Measurements from ENCODE around the gene BICDL1. TPM values are rescaled to one million over a fixed set of nuclear protein-coding genes. Genes with fewer than 3 reads are reported as not detected.
A peak's percentile ranks its signal among the peaks of the same experiment; 100 is the strongest.
"Not testable (repeated sequence)": the region's sequence is repeated elsewhere in the genome, so short reads cannot be mapped to it uniquely, and the experiment has no call there.

The BICDL1 gene
- total RNA-seq, 1 donor from 2014 or later, result 130 TPM

DNA sequence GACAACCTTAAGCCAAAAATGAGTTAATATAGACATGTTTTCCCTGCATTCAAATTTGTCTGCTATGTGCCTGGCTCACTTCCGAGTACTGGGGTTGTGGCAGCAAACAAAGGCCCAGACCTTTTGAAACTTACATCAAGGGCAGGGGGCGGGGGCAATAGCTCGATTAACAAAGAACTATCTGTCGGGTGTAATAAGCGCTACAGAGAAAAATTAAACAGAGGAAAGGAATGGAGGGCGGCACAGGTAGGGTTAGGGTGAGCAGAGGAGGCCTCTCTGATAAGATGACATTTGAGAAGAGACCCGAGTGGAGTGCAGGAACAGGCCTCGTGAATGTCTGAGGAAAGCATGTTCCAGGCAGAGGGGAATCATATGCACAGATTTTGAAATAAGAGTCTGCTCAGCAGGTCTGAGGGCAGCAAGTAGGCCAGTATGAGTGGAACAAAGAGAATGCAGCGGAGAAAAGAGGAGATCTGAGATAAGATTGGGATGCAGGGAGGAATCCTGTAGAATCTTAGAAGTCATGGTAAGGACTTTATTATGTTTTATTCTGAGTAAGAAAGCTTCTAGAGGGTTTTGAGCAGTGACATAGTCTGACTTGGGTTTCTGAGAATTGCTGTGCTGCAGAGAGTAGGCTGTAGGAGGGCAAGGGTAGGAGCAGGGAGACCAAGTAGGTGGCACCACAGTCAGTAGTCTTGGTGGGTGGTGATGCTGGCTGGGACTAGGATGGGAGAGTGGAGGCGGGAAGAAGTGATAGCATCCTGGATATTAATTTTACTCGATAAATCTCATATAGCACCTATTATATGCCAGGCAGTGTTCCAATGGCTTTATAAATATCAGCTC, 52.6 kb downstream of the BICDL1 start:
- DNase-seq (ENCODE audit: low spot score), result no peak
- Mint-ChIP-seq H3K27me3 (ENCODE audit: low read depth) (no peaks in the 10 kb centered on the region), H3K27ac (peak overlapping the region; percentile 65), H3K4me1 (ENCODE audit: low read depth) (peaks cover 19% of the 10 kb centered on the region), H3K4me3 (ENCODE audit: low read depth) (no peak overlapping the region), H3K9me3 (peaks cover 4% of the 10 kb centered on the region), H3K36me3 (ENCODE audit: low read depth) (peaks cover 49% of the 10 kb centered on the region)
- intact Hi-C loops (cut with micrococcal nuclease), result no loop called here

DNA sequence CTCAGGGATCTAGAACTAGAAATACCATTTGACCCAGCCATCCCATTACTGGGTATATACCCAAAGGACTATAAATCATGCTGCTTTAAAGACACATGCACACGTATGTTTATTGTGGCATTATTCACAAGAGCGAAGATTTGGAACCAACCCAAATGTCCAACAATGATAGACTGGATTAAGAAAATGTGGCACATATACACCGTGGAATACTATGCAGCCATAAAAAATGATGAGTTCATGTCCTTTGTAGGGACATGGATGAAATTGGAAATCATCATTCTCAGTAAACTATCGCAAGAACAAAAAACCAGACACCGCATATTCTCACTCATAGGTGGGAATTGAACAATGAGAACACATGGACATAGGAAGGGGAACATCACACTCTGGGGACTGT, 56.3 kb downstream of the BICDL1 start:
- H3K4me1 Mint-ChIP-seq (ENCODE audit: low read depth), result peaks cover 32% of the 10 kb centered on the region
- peaks cover 54% of the 10 kb centered on the region for H3K36me3 Mint-ChIP-seq (ENCODE audit: low read depth)
- H3K9me3 Mint-ChIP-seq; intact Hi-C loops (cut with micrococcal nuclease); H3K27ac Mint-ChIP-seq; H3K4me3 Mint-ChIP-seq (ENCODE audit: low read depth); H3K27me3 Mint-ChIP-seq (ENCODE audit: low read depth); DNase-seq (ENCODE audit: low spot score): not testable (repeated sequence)

DNA sequence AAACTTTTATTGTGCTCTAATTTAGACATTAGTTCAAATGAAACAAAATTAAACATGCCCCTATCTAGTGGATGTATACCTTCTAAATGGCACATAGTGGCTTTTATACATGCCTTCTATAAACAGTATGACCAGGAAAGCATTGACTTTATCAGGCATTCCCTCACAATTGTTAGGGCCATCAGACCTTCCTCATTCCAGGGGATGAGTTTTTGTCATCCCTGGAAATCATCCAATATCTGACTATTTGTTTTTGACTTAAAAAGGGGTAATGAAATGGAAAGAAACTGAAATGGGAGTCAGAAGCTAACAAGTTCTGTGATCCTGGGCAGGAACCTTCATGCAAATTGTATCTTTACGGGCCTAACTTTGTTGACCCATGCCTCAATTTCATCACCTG, 58.0 kb downstream of the BICDL1 start:
- Mint-ChIP-seq H3K9me3 (peaks cover 4% of the 10 kb centered on the region), H3K27me3 (ENCODE audit: low read depth) (no peaks in the 10 kb centered on the region), H3K4me3 (ENCODE audit: low read depth) (no peak overlapping the region), H3K4me1 (ENCODE audit: low read depth) (peaks cover 27% of the 10 kb centered on the region), H3K27ac (no peak overlapping the region), H3K36me3 (ENCODE audit: low read depth) (peaks cover 57% of the 10 kb centered on the region)
- intact Hi-C loops (cut with micrococcal nuclease), result no loop called here
- DNase-seq (ENCODE audit: low spot score), result no peak

DNA sequence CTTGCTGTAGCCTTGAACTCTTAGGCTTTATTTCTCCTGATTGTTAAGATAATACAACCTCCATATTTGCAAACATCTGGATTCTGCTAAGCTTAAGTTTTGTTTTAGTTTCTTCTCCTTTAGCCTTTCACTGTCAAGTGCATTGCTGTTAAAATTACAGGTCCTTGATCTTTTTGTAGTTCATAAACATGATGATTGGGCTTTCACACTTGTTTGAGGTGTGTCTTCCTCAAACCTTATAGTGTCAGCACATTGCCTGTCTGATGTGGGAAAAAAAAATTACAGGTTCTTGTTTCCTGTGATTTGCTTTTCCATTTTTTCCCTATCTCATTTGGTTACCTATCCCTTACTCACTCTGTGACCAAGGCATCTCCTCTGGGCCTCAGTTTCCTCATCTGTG, 59.2 kb downstream of the BICDL1 start:
- DNase-seq (ENCODE audit: low spot score), result no peak
- H3K36me3 Mint-ChIP-seq (ENCODE audit: low read depth), result peaks cover 61% of the 10 kb centered on the region

DNA sequence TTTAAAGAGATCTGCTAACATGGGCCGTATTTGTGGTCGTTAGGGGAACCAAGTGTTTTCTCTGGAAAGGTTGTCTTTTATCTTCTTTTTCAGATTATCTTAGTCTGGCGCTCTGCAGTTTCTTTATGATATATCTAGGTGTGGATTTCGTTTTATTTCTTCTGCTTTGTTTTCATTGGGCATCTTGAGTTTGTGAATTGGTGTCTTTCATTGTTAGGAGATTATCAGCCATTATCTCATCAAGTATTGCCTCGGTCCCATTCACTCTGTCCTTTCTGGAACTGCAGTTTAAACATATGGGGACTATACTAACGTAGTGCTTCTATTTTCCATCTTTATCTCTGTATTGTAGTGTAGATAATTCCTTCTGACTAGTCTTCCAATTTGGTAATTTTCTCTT, 60.4 kb downstream of the BICDL1 start:
- Mint-ChIP-seq H3K27me3 (ENCODE audit: low read depth) (no peaks in the 10 kb centered on the region), H3K9me3 (no peaks in the 10 kb centered on the region), H3K4me3 (ENCODE audit: low read depth) (no peak overlapping the region), H3K27ac (peak overlapping the region; percentile 7), H3K36me3 (ENCODE audit: low read depth) (peaks cover 60% of the 10 kb centered on the region), H3K4me1 (ENCODE audit: low read depth) (peaks cover 27% of the 10 kb centered on the region)
- DNase-seq (ENCODE audit: low spot score), result no peak
- intact Hi-C loops (cut with micrococcal nuclease), result no loop called here

More for the DNA sequence above, 59.2 kb downstream of the BICDL1 start:
- H3K27ac Mint-ChIP-seq, result no peak overlapping the region
- H3K27me3 Mint-ChIP-seq (ENCODE audit: low read depth), result no peaks in the 10 kb centered on the region
- peaks cover 4% of the 10 kb centered on the region for H3K9me3 Mint-ChIP-seq
- intact Hi-C loops (cut with micrococcal nuclease), result no loop called here
- H3K4me3 Mint-ChIP-seq (ENCODE audit: low read depth), result no peak overlapping the region
- peaks cover 27% of the 10 kb centered on the region for H3K4me1 Mint-ChIP-seq (ENCODE audit: low read depth)

DNA sequence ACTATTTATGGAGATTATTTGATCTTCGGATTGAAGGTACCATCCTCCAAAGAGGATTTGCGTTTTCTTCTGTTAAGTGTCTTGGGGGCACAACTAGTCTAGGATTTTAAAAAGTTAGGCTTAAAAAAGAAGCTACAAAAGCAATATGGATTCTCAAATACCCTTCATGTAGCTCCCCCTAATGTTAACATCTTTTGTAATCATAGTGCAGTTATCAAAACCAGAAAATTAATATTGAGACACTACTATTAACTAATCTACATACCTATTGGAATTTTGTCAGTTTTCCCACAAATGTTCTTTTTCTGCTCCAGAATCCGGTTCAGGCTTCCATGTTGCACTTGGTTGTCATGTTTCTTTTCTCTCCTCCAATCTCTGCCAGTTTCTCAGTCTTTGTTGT, 62.5 kb downstream of the BICDL1 start:
- H3K4me1 Mint-ChIP-seq (ENCODE audit: low read depth), result peaks cover 25% of the 10 kb centered on the region
- intact Hi-C loops (cut with micrococcal nuclease), result loop anchor here (5.0 kb wide), 1 partner anchor 34 kb away; no protein-coding TSS in a partner anchor
- H3K4me3 Mint-ChIP-seq (ENCODE audit: low read depth), result no peak overlapping the region
- DNase-seq (ENCODE audit: low spot score), result no peak
- no peak overlapping the region for H3K27ac Mint-ChIP-seq
- no peaks in the 10 kb centered on the region for H3K27me3 Mint-ChIP-seq (ENCODE audit: low read depth)
- no peaks in the 10 kb centered on the region for H3K9me3 Mint-ChIP-seq
- peaks cover 47% of the 10 kb centered on the region for H3K36me3 Mint-ChIP-seq (ENCODE audit: low read depth)

DNA sequence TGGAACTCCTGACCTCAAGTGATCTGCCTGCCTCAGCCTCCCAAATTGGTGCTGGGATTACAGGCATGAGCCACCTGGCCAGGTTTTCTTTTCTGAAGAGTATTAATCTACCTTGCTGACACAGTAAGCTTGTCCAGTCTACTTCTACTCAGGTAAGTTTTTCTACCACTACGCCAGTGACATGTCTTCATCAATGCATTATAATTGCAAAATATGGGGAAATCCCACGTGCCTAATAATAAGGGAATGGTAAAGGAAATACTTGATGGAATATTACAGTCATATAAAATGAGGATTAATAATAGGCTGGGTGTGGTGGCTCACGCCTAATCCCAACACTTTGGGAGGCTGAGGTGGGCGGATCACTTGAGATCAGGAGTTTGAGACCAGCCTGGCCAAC, 65.3 kb downstream of the BICDL1 start:
- Mint-ChIP-seq H3K4me1 (ENCODE audit: low read depth) (peaks cover 14% of the 10 kb centered on the region), H3K9me3 (no peaks in the 10 kb centered on the region), H3K27ac (no peak overlapping the region), H3K4me3 (ENCODE audit: low read depth) (no peak overlapping the region), H3K36me3 (ENCODE audit: low read depth) (peaks cover 41% of the 10 kb centered on the region), H3K27me3 (ENCODE audit: low read depth) (no peaks in the 10 kb centered on the region)
- intact Hi-C loops (cut with micrococcal nuclease), result loop anchor here (5.0 kb wide), 1 partner anchor 37 kb away; no protein-coding TSS in a partner anchor
- DNase-seq (ENCODE audit: low spot score), result no peak

DNA sequence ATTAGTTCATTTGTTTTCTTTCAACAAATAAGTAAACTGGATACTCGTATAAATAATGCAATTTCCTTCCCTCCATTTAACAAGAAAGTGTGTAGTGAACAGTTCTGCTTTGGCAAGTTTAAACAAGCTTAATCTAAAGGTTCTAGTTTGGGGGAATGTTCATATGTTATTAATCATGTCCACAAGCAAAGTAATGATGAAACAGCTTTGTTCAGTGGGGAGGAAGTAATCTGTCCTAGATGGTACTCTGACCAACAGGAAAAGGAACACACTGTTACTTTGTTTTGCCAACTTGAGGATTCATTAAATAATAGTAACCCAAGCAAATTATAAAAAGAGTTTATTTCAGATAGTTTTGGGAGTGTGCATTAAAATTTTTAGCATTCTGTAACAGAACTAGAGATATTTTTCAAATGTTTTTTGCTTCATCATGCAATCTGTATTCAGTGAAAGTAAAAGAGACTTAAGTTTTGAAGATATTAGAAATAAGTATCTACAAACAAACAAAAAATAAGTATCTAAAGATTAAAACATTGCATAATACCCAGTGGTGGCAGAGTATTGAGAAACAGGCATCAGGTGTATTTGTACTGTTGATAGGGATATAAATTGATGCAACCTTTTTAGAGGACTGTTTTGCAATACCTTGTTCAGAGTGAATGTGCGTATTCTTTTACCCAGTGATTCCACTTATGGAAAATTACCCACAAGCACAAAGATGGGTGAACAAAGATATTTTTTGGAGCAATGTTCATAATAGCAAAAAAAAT, 66.4 kb downstream of the BICDL1 start:
- Mint-ChIP-seq H3K4me1 (ENCODE audit: low read depth) (peaks cover 14% of the 10 kb centered on the region), H3K36me3 (ENCODE audit: low read depth) (peaks cover 40% of the 10 kb centered on the region), H3K27ac (no peak overlapping the region), H3K27me3 (ENCODE audit: low read depth) (no peaks in the 10 kb centered on the region), H3K4me3 (ENCODE audit: low read depth) (no peak overlapping the region), H3K9me3 (no peaks in the 10 kb centered on the region)
- no peak for DNase-seq (ENCODE audit: low spot score)
- intact Hi-C loops (cut with micrococcal nuclease), result no loop called here

DNA sequence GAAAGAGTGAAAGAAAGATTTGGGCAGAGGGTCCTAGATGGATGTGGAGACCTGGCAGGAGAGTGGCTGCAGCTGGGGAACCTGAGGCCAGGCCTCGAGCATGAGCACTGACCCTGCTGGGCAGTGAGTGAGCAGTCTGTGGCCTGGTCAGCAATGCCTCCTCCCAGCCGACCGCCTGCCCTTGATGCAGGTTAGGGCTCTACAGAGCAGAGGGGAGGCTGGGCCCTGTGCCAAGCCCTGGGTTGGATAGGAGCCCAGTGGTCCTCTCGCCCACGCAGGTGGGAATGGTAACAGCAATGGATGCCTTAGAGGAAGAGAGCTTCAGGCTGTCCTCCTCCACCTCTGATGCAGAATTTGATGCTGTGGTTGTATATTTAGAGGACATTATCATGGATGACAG, 67.7 kb downstream of the BICDL1 start:
- no peak for DNase-seq (ENCODE audit: low spot score)
- H3K36me3 Mint-ChIP-seq (ENCODE audit: low read depth), result peaks cover 43% of the 10 kb centered on the region
- H3K27ac Mint-ChIP-seq, result no peak overlapping the region
- no peak overlapping the region for H3K4me3 Mint-ChIP-seq (ENCODE audit: low read depth)
- H3K9me3 Mint-ChIP-seq, result no peaks in the 10 kb centered on the region
- intact Hi-C loops (cut with micrococcal nuclease), result no loop called here
- peaks cover 19% of the 10 kb centered on the region for H3K4me1 Mint-ChIP-seq (ENCODE audit: low read depth)
- H3K27me3 Mint-ChIP-seq (ENCODE audit: low read depth), result no peaks in the 10 kb centered on the region

DNA sequence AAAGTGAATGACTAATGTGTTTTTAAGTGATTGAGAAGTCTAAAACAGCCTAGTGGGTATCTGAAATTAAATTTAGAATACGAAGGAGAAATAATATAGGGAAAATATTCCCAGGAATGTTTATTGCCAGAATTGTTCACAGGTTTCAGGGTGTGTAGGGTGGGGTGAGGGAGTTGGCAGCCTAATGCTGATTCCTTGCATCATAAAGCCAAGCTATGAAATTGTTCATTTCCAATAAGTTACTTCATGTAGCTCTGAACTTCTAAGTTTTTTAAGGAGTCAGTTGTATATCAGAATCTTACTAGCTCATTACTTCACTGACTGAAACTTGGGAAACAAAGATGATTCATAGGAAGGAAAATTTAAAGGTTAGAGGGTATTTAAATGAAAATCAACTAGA, 71.2 kb downstream of the BICDL1 start:
- Mint-ChIP-seq H3K27me3 (ENCODE audit: low read depth) (no peaks in the 10 kb centered on the region), H3K9me3 (no peaks in the 10 kb centered on the region), H3K4me1 (ENCODE audit: low read depth) (peaks cover 24% of the 10 kb centered on the region), H3K27ac (peak overlapping the region; percentile 12), H3K4me3 (ENCODE audit: low read depth) (no peak overlapping the region), H3K36me3 (ENCODE audit: low read depth) (peaks cover 47% of the 10 kb centered on the region)
- intact Hi-C loops (cut with micrococcal nuclease), result no loop called here
- no peak for DNase-seq (ENCODE audit: low spot score)

DNA sequence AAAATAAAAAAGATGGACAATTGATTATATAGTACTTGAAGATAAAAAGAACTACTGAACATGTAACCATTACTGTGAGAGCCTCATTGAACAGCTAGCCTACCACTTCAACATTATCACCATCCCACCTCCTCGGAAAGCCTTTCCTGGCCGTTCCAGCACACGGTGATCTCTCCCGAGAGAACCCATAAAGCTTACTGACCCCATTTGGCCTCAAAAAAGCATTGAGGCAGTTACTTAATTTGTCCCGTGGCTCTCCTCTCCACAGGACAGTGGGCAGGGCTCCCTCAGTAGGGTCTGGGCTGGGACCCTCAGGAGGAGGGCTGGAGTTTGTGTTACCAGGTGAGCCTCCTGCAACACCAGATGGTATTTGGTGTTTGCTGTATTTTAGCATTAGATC, 71.7 kb downstream of the BICDL1 start:
- Mint-ChIP-seq H3K9me3 (no peaks in the 10 kb centered on the region), H3K27me3 (ENCODE audit: low read depth) (no peaks in the 10 kb centered on the region), H3K27ac (peak overlapping the region; percentile 12), H3K4me1 (ENCODE audit: low read depth) (peaks cover 24% of the 10 kb centered on the region), H3K4me3 (ENCODE audit: low read depth) (no peak overlapping the region), H3K36me3 (ENCODE audit: low read depth) (peaks cover 47% of the 10 kb centered on the region)
- intact Hi-C loops (cut with micrococcal nuclease), result no loop called here
- DNase-seq (ENCODE audit: low spot score), result no peak

DNA sequence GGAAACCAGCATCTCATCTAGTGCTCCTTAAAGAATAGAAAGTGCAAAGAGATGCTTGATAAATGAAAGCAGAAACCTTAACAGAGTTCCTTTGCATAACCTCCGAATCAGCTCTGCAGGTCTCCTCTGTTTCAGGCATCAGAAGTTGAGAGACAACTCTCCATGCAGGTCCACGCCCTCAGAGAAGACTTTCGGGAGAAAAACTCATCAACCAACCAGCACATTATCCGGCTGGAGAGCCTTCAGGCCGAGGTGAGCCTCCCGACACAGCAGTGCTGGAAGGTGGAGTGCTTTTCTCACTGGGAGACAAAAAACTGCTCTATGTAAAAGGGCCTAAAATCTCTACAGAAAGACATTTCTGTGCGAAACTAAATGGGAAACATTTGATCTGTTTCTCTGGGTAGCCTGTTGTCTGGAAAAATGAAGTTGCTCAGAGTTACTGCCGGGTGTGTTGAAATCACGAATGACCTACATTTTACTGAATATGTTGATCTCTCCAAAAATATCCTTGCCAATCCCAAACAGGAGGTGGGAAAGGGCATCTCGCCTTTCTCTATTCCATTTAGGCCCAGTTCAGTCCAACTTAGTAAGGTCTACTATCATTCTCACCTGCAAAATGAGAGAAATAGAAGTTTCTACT, 72.7 kb downstream of the BICDL1 start:
- no peak for DNase-seq (ENCODE audit: low spot score)
- Mint-ChIP-seq H3K4me1 (ENCODE audit: low read depth) (peaks cover 24% of the 10 kb centered on the region), H3K36me3 (ENCODE audit: low read depth) (peaks cover 56% of the 10 kb centered on the region), H3K9me3 (no peaks in the 10 kb centered on the region), H3K27ac (peak overlapping the region; percentile 22), H3K4me3 (ENCODE audit: low read depth) (no peak overlapping the region), H3K27me3 (ENCODE audit: low read depth) (no peaks in the 10 kb centered on the region)
- intact Hi-C loops (cut with micrococcal nuclease), result no loop called here

Measured in activated T-helper 2 cell treated with anti-CD3 and anti-CD28 coated beads, Interferon-gamma antibody, Interleukin-2, Interleukin-4, amounts not matched to agents 10 μg/mL and 5 μg/mL and 100 μg/mL, durations not matched to agents 14 hours and 24 hours and 36 hours (primary cell).